Smooth muscle cell (in vitro differentiated cells): ENCODE measurements around the gene MYOD1. TPM values are rescaled to one million over a fixed set of nuclear protein-coding genes. Genes with fewer than 3 reads are reported as not detected.

Source experiments
- DNase-seq: peaks from one replicate; lab custom pipeline; 2025; ENCODE audit not compliant: unreplicated experiment; lab: John Stamatoyannopoulos, UW
- H2AFZ ChIP-seq: fragments of 200-600 bp; sonication (generic); 2 replicates; pipeline ENCODE4 v1.6.0; 2016; ENCODE audit warnings: antibody characterized with exemption, low read depth, mild to moderate bottlenecking
- H3F3A ChIP-seq: fragments of 200-600 bp; sonication (generic); 2 replicates; pipeline ENCODE4 v1.6.0; 2017; ENCODE audit warnings: antibody characterized with exemption, low read depth
- H3K27ac ChIP-seq: fragments of 200-600 bp; sonication (generic); 2 replicates; pipeline ENCODE4 v1.5.1; 2016; ENCODE audit warnings: low read depth, mild to moderate bottlenecking
- H3K27me3 ChIP-seq: fragments of 200-600 bp; sonication (generic); 2 replicates; pipeline ENCODE4 v1.6.1; 2016; ENCODE audit warnings: low read depth, mild to moderate bottlenecking
- H3K36me3 ChIP-seq: fragments of 200-600 bp; sonication (generic); 2 replicates; pipeline ENCODE4 v1.5.1; 2016; ENCODE audit warnings: low read depth
- H3K4me1 ChIP-seq: fragments of 200-600 bp; sonication (generic); 2 replicates; pipeline ENCODE4 v1.5.1; 2016; ENCODE audit warnings: low read depth
- H3K4me2 ChIP-seq: fragments of 200-600 bp; sonication (generic); 2 replicates; pipeline ENCODE4 v1.6.0; 2016; ENCODE audit warnings: mild to moderate bottlenecking
- H3K4me3 ChIP-seq: fragments of 200-600 bp; sonication (generic); 2 replicates; pipeline ENCODE4 v1.5.1; 2016; ENCODE audit warnings: mild to moderate bottlenecking
- H3K79me2 ChIP-seq: fragments of 200-600 bp; sonication (generic); 2 replicates; pipeline ENCODE4 v1.6.0; 2016; ENCODE audit warnings: low read depth, mild to moderate bottlenecking
- H3K9ac ChIP-seq: fragments of 200-600 bp; sonication (generic); 2 replicates; pipeline ENCODE4 v1.6.0; 2016; ENCODE audit warnings: low read depth
- H3K9me3 ChIP-seq: fragments of 200-600 bp; sonication (generic); replicated peaks from 2 replicates; pipeline ENCODE4 v1.5.1; 2016; ENCODE audit warnings: low read depth
- H4K20me1 ChIP-seq: fragments of 200-600 bp; sonication (generic); 2 replicates; pipeline ENCODE4 v1.6.0; 2016; ENCODE audit warnings: low read depth
- CTCF ChIP-seq: fragments of 200-600 bp; sonication (generic); IDR thresholded peaks from 2 replicates; pipeline ENCODE4 v1.5.1; 2017; ENCODE audit warnings: borderline replicate concordance, mild to moderate bottlenecking, antibody characterized with exemption; ENCODE audit not compliant: insufficient read depth, poor library complexity, severe bottlenecking
- WGBS: methylation state at CpG from one replicate; pipeline ENCODE4 v1.1.7; 2016; ENCODE audit warnings: low lambda C conversion rate; 5-methylcytosine and 5-hydroxymethylcytosine counted together
- polyA plus RNA-seq: library from polyadenylated mRNA; unstranded; fragments of >200 nt; fragmentation: Nextera tagmentation; extraction: Ambion mirVana; gene quantifications from 2 replicates; pipeline ENCODE4 v1.2.1, GENCODE V29; 2016
- total RNA-seq: library from RNA; depleted of rRNA; stranded (reverse); fragments of >200 nt; gene quantifications from 2 replicates; pipeline ENCODE4 v1.2.3, GENCODE V29; 2014

The MYOD1 gene
- total and polyA plus RNA-seq, 2 experiments from 2014 or later, result not detected

DNA sequence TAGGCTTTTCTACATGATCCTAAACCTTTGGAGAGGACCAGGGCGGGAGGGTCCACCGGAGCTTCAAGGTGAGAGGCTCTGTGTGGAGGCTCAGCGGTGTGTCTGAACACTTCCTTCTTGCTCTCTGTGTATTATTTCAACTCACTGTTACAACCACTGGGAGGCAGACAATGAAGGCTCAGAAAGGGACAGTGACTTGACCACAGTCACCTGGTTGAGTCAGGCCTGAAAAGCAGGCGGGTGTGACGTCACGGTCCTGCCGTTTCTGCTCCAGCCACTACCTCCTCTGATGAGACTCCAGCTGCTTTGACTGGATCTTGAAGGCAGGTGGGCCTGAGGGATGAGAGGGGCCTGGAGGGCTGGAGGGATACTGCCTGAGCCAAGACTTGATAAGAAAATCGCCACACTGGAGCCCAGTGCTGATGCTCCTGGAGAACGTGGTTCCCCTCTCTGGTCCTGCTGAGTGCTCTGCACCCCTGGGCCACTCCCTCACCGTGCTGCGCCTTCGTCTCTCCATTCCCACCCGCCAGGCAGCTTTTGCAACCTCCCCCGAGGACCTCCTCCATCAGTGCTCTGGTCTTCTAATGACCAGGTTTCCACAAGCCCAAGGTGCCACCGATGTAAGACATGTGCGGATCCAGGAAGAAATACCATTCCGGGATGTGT lies 43.1 kb downstream of the MYOD1 start:
- no peak for TF ChIP-seq CTCF
- H4K20me1 ChIP-seq, result no peaks in the 10 kb centered on the region
- H3K4me1 ChIP-seq, result peaks cover 12% of the 10 kb centered on the region
- H3K4me3 ChIP-seq, result no peak overlapping the region
- peaks cover 10% of the 10 kb centered on the region for H3K27me3 ChIP-seq
- no peak overlapping the region for H3K27ac ChIP-seq
- H3K9ac ChIP-seq, result no peak overlapping the region
- H3K9me3 ChIP-seq, result peaks cover 3% of the 10 kb centered on the region
- no peak for DNase-seq
- no peaks in the 10 kb centered on the region for H3K79me2 ChIP-seq
- no peak overlapping the region for H3K4me2 ChIP-seq
- H3K36me3 ChIP-seq, result no peaks in the 10 kb centered on the region
- H3F3A ChIP-seq, result no peaks in the 10 kb centered on the region
- whole genome bisulfite sequencing, result 86% methylated on average over 17 of the region's 17 CpGs
- no peak overlapping the region for H2AFZ ChIP-seq

GRCh38 chr11:17763244-17763643 lies 43.9 kb downstream of the MYOD1 start:
- 87% methylated on average over 1 of the region's 7 CpGs for WGBS
- no peak overlapping the region for H3K27ac ChIP-seq
- H4K20me1 ChIP-seq, result no peaks in the 10 kb centered on the region
- no peak overlapping the region for H3K4me2 ChIP-seq
- H3K4me3 ChIP-seq, result no peak overlapping the region
- H3K9me3 ChIP-seq, result peaks cover 3% of the 10 kb centered on the region
- H3K9ac ChIP-seq, result no peak overlapping the region
- H3K27me3 ChIP-seq, result peaks cover 5% of the 10 kb centered on the region
- H3F3A ChIP-seq, result no peaks in the 10 kb centered on the region
- H3K4me1 ChIP-seq, result peaks cover 12% of the 10 kb centered on the region
- no peaks in the 10 kb centered on the region for H3K79me2 ChIP-seq
- no peak overlapping the region for H2AFZ ChIP-seq
- no peaks in the 10 kb centered on the region for H3K36me3 ChIP-seq
- TF ChIP-seq CTCF, result no peak
- DNase-seq, result no peak

DNA sequence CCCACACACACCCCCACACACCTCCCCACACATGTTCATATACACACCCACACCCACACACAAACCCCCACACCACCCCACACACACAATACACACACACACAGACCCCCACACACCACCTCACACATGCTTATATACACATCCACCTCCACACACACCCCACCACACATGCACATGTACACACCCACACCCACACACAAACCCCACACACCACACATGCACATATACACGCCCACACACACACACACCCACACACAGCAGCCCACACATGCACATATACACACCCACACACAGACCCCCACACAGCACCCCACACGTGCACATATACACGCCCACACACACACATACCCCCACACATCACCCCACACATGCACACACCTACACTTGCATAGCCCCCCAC lies 44.3 kb downstream of the MYOD1 start:
- Histone ChIP-seq H3K27me3 (peaks cover 3% of the 10 kb centered on the region), H3F3A (no peaks in the 10 kb centered on the region), H3K9ac (no peak overlapping the region), H3K27ac (no peak overlapping the region), H3K4me3 (no peak overlapping the region), H3K4me1 (peaks cover 12% of the 10 kb centered on the region), H2AFZ (no peak overlapping the region), H3K36me3 (no peaks in the 10 kb centered on the region), H3K9me3 (peaks cover 3% of the 10 kb centered on the region), H3K79me2 (no peaks in the 10 kb centered on the region), H4K20me1 (no peaks in the 10 kb centered on the region), H3K4me2 (no peak overlapping the region)
- DNase-seq, result no peak
- WGBS, result 0% methylated on average over 1 of the region's 3 CpGs
- no peak for TF ChIP-seq CTCF
